Measurements from ENCODE around the gene DAAM1.

The DAAM1 gene

GRCh38 chr14:59188461-59189090 lies at the start of gene DAAM1:
DAAM1 (plus strand) TSS chr14:59188667; CDS start chr14:59263478, 74,811 bp downstream.
- DNase-seq (ENCODE audit: low read depth) = peak; percentile 98

- no peak for DNase-seq (ENCODE audit: low read depth)
Observed at GRCh38 chr14:59139324-59139723, 49.1 kb upstream of the DAAM1 start.

GRCh38 chr14:59140106-59140843 lies 48.2 kb upstream of the DAAM1 start:
- DNase-seq (ENCODE audit: low read depth) = no peak

GRCh38 chr14:59146484-59146883 lies 42.0 kb upstream of the DAAM1 start:
- no peak for DNase-seq (ENCODE audit: low read depth)

- DNase-seq (ENCODE audit: low read depth) = no peak
Observed at GRCh38 chr14:59147007-59147406, 41.5 kb upstream of the DAAM1 start.

- DNase-seq (ENCODE audit: low read depth) = no peak
Observed at GRCh38 chr14:59148334-59148900, 40.0 kb upstream of the DAAM1 start.

- DNase-seq (ENCODE audit: low read depth) = no peak
Observed at GRCh38 chr14:59150990-59151389, 37.5 kb upstream of the DAAM1 start.

GRCh38 chr14:59154373-59154772 lies 34.1 kb upstream of the DAAM1 start:
- no peak for DNase-seq (ENCODE audit: low read depth)

- DNase-seq (ENCODE audit: low read depth) = no peak
Observed at GRCh38 chr14:59155886-59156285, 32.6 kb upstream of the DAAM1 start.

- DNase-seq (ENCODE audit: low read depth) = no peak
Observed at GRCh38 chr14:59159169-59159568, 29.3 kb upstream of the DAAM1 start.

- DNase-seq (ENCODE audit: low read depth) = no peak
Observed at GRCh38 chr14:59160506-59160905, 28.0 kb upstream of the DAAM1 start.

GRCh38 chr14:59161561-59162175 lies 26.8 kb upstream of the DAAM1 start:
- peak; percentile 45 for DNase-seq (ENCODE audit: low read depth)

- DNase-seq (ENCODE audit: low read depth) = no peak
Observed at GRCh38 chr14:59166258-59166657, 22.2 kb upstream of the DAAM1 start.

- no peak for DNase-seq (ENCODE audit: low read depth)
Observed at GRCh38 chr14:59175404-59175803, 13.1 kb upstream of the DAAM1 start.

- DNase-seq (ENCODE audit: low read depth) = no peak
Observed at GRCh38 chr14:59176765-59177164, 11.7 kb upstream of the DAAM1 start.

- DNase-seq (ENCODE audit: low read depth) = no peak
Observed at GRCh38 chr14:59177262-59177661, 11.2 kb upstream of the DAAM1 start.

GRCh38 chr14:59181791-59182190 lies 6.7 kb upstream of the DAAM1 start:
- no peak for DNase-seq (ENCODE audit: low read depth)

- DNase-seq (ENCODE audit: low read depth) = no peak
Observed at GRCh38 chr14:59182641-59183040, 5.8 kb upstream of the DAAM1 start.

GRCh38 chr14:59183150-59183549 lies 5.3 kb upstream of the DAAM1 start:
- no peak for DNase-seq (ENCODE audit: low read depth)

- no peak for DNase-seq (ENCODE audit: low read depth)
Observed at GRCh38 chr14:59184396-59184795, 4.1 kb upstream of the DAAM1 start.

GRCh38 chr14:59185676-59186075 lies 2.8 kb upstream of the DAAM1 start:
- DNase-seq (ENCODE audit: low read depth) = no peak

GRCh38 chr14:59186306-59186705 lies 2.2 kb upstream of the DAAM1 start:
- DNase-seq (ENCODE audit: low read depth) = no peak

GRCh38 chr14:59187118-59187517 lies 1.3 kb upstream of the DAAM1 start:
- DNase-seq (ENCODE audit: low read depth) = no peak
